ENCODE measurements around the gene PLAA.

DNA sequence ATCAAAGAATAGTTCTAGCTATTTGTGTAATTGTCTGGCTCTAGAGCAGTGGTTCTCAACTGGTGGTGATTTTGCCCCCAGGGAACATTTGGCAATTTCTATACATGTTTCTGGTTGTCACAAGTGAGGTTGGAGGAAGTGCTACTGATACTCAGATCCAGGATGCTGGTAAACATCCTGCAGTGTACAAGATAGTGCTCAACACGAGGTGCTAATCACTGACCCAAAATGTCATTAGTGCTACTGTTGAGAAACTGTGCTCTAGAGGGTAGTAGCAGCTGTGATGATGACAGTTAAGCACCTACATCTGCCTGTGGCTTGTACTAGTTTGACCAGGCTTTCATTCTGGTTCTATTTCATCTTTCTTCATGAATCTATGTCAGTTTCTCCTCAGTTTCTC is 36.3 kb upstream of the PLAA start:
- TF ChIP-seq POLR2A (IDR thresholded peaks at IDR 0.05) (no peak), CTCF (IDR thresholded peaks at IDR 0.05) (no peak)
